SK-N-MC (cell line): Measurements from ENCODE around the gene MCL1.
A peak's percentile ranks its signal among the peaks of the same experiment; 100 is the strongest.
"Not testable (repeated sequence)": the region's sequence is repeated elsewhere in the genome, so short reads cannot be mapped to it uniquely, and the experiment has no call there.

Source experiments
- DNase-seq: peaks from one replicate; pipeline ENCODE4 v3.0.0-alpha.2; 2011; ENCODE audit warnings: low read depth, low spot score
- H3K27ac ChIP-seq: fragments of 200-600 bp; sonication (generic); 2 replicates; pipeline ENCODE4 v1.5.1; 2016; ENCODE audit warnings: mixed run types
- H3K36me3 ChIP-seq: fragments of 200-600 bp; sonication (generic); 2 replicates; pipeline ENCODE4 v1.6.1; 2017; ENCODE audit warnings: antibody characterized with exemption, low read length, mixed read lengths; ENCODE audit not compliant: insufficient read depth
- H3K4me3 ChIP-seq: fragments of 200-600 bp; sonication (generic); 2 replicates; pipeline ENCODE4 v1.5.1; 2016
- H3K9ac ChIP-seq: fragments of 200-600 bp; sonication (generic); 2 replicates; pipeline ENCODE4 v1.8.0; 2017; ENCODE audit warnings: mixed run types, mixed read lengths; ENCODE audit not compliant: insufficient read length
- H3K9me3 ChIP-seq: fragments of 200-600 bp; sonication (generic); 2 replicates; pipeline ENCODE4 v1.6.1; 2017; ENCODE audit warnings: low read depth, mild to moderate bottlenecking, antibody characterized with exemption, low read length, moderate library complexity, mixed read lengths
- EZH2 ChIP-seq: fragments of 200-600 bp; sonication (generic); IDR thresholded peaks from one replicate; pipeline ENCODE4 v1.6.1; 2017; ENCODE audit warnings: antibody characterized with exemption
- FOXP2 ChIP-seq: optimal IDR thresholded peaks from 2 replicates; pipeline ENCODE3; 2011; ENCODE audit warnings: mild to moderate bottlenecking, moderate library complexity; ENCODE audit not compliant: insufficient read depth; ENCODE audit errors: extremely low read length, control extremely low read depth
- POLR2AphosphoS5 ChIP-seq: IDR thresholded peaks from 2 replicates; pipeline ENCODE4 v1.6.1; 2012; ENCODE audit warnings: mild to moderate bottlenecking, low read depth, low read length, borderline replicate concordance

The MCL1 gene

GRCh38 chr1:150574260-150575071, 4.9 kb downstream of the MCL1 start:
- no peak overlapping the region for H3K27ac ChIP-seq

GRCh38 chr1:150573648-150574071, 5.8 kb downstream of the MCL1 start:
- not testable (repeated sequence) for H3K4me3 ChIP-seq

More at GRCh38 chr1:150574260-150575071, 4.9 kb downstream of the MCL1 start:
- no peak overlapping the region for H3K4me3 ChIP-seq
- no peaks in the 10 kb centered on the region for H3K9me3 ChIP-seq
- no peak overlapping the region for H3K9ac ChIP-seq
- no peak for DNase-seq
- TF ChIP-seq FOXP2 = no peak
- no peak for TF ChIP-seq POLR2AphosphoS5
- TF ChIP-seq EZH2 = no peak
- H3K36me3 ChIP-seq = peaks cover 64% of the 10 kb centered on the region

GRCh38 chr1:150572918-150573647, 6.3 kb downstream of the MCL1 start:
- H3K4me3 ChIP-seq = no peak overlapping the region
- H3K27ac ChIP-seq = 0 out of 2 replicates have a peak overlapping the region, but pooled peaks have one; percentile 16
- no peak overlapping the region for H3K9ac ChIP-seq
- no peaks in the 10 kb centered on the region for H3K9me3 ChIP-seq
- TF ChIP-seq EZH2 (no peak), FOXP2 (no peak), POLR2AphosphoS5 (no peak; the same call in 1 of the 2 replicates)
- H3K36me3 ChIP-seq = peaks cover 57% of the 10 kb centered on the region
- DNase-seq = no peak

More at GRCh38 chr1:150573648-150574071, 5.8 kb downstream of the MCL1 start:
- not testable (repeated sequence) for H3K9ac ChIP-seq, H3K9me3 ChIP-seq, H3K27ac ChIP-seq, DNase-seq
- peaks cover 63% of the 10 kb centered on the region for H3K36me3 ChIP-seq

- no peak for DNase-seq
- H3K9ac ChIP-seq = no peak overlapping the region
- H3K4me3 ChIP-seq = no peak overlapping the region
- TF ChIP-seq POLR2AphosphoS5 (peak; percentile 26; the same call in 1 of the 2 replicates), EZH2 (no peak)
- H3K36me3 ChIP-seq = peaks cover 13% of the 10 kb centered on the region
- peak overlapping the region; percentile 73; the same call in 1 of the 2 replicates for H3K27ac ChIP-seq
- H3K9me3 ChIP-seq = no peaks in the 10 kb centered on the region
Measured at GRCh38 chr1:150568594-150568966, 10.8 kb downstream of the MCL1 start.

GRCh38 chr1:150567717-150568593, 11.5 kb downstream of the MCL1 start:
- no peak for DNase-seq
- H3K9ac ChIP-seq = no peak overlapping the region
- no peaks in the 10 kb centered on the region for H3K9me3 ChIP-seq
- H3K4me3 ChIP-seq = no peak overlapping the region; the same call in 1 of the 2 replicates
- TF ChIP-seq POLR2AphosphoS5 (no peak), EZH2 (no peak), FOXP2 (no peak)
- peaks cover 7% of the 10 kb centered on the region for H3K36me3 ChIP-seq
- peak overlapping the region; percentile 73; the same call in 1 of the 2 replicates for H3K27ac ChIP-seq

GRCh38 chr1:150567341-150567716, 12.1 kb downstream of the MCL1 start:
- no peak overlapping the region for H3K27ac ChIP-seq
- no peak for DNase-seq
- peaks cover under 1% of the 10 kb centered on the region for H3K36me3 ChIP-seq
- no peak overlapping the region for H3K9ac ChIP-seq
- H3K9me3 ChIP-seq = no peaks in the 10 kb centered on the region
- TF ChIP-seq POLR2AphosphoS5 = no peak
- TF ChIP-seq FOXP2 = no peak
- no peak for TF ChIP-seq EZH2
- no peak overlapping the region for H3K4me3 ChIP-seq

- Histone ChIP-seq H3K9ac (no peak overlapping the region), H3K4me3 (no peak overlapping the region), H3K36me3 (no peaks in the 10 kb centered on the region; the same call in 1 of the 2 replicates), H3K27ac (no peak overlapping the region), H3K9me3 (no peaks in the 10 kb centered on the region)
- no peak for DNase-seq
- TF ChIP-seq FOXP2 (no peak), POLR2AphosphoS5 (no peak), EZH2 (no peak)
Measured at GRCh38 chr1:150566589-150567340, 12.6 kb downstream of the MCL1 start.

GRCh38 chr1:150565240-150565991, 14.0 kb downstream of the MCL1 start:
- not testable (repeated sequence) for H3K9ac ChIP-seq, H3K36me3 ChIP-seq, DNase-seq, H3K27ac ChIP-seq, H3K9me3 ChIP-seq, H3K4me3 ChIP-seq
